Osteoblast (primary cell): Measurements from ENCODE around the gene RPL10. TPM values are rescaled to one million over a fixed set of nuclear protein-coding genes. Genes with fewer than 3 reads are reported as not detected.

ENCODE experiments used
- DNase-seq: peaks from one replicate; pipeline ENCODE4 v3.0.0; 2011; ENCODE audit warnings: low spot score, mixed read lengths; ENCODE audit not compliant: insufficient read length; ENCODE audit errors: missing footprints
- H2AFZ ChIP-seq: 2 replicates; pipeline ENCODE4 v1.6.0; 2011; ENCODE audit warnings: mild to moderate bottlenecking, low read length
- H3K27ac ChIP-seq: 2 replicates; pipeline ENCODE4 v1.5.1; 2011; ENCODE audit warnings: mild to moderate bottlenecking, low read depth, low read length, moderate library complexity
- H3K27me3 ChIP-seq: 2 replicates; pipeline ENCODE4 v1.6.0; 2012; ENCODE audit warnings: mild to moderate bottlenecking, control low read depth, inconsistent platforms, low read length, moderate library complexity; ENCODE audit not compliant: insufficient read depth
- H3K36me3 ChIP-seq: 2 replicates; pipeline ENCODE4 v1.5.1; 2011; ENCODE audit warnings: mild to moderate bottlenecking, low read length, control low read depth, moderate library complexity; ENCODE audit not compliant: insufficient read depth
- H3K4me1 ChIP-seq: 2 replicates; pipeline ENCODE4 v1.5.1; 2011; ENCODE audit warnings: mild to moderate bottlenecking, low read length, control low read depth, moderate library complexity; ENCODE audit not compliant: insufficient read depth
- H3K4me2 ChIP-seq: 2 replicates; pipeline ENCODE4 v1.6.0; 2011; ENCODE audit warnings: mild to moderate bottlenecking, low read length; ENCODE audit not compliant: insufficient read depth
- H3K4me3 ChIP-seq: fragments of 200-600 bp; sonication (generic); 3 replicates; pipeline ENCODE4 v1.5.1; 2012; ENCODE audit warnings: mild to moderate bottlenecking, low read length, inconsistent platforms; ENCODE audit not compliant: insufficient read depth
- H3K79me2 ChIP-seq: 2 replicates; pipeline ENCODE4 v1.6.0; 2012; ENCODE audit warnings: mild to moderate bottlenecking, low read length, control low read depth, inconsistent platforms; ENCODE audit not compliant: insufficient read depth
- H3K9me3 ChIP-seq: 2 replicates; pipeline ENCODE4 v1.5.1; 2011; ENCODE audit warnings: low read depth, low read length, control low read depth
- H4K20me1 ChIP-seq: 2 replicates; pipeline ENCODE4 v1.6.0; 2012; ENCODE audit warnings: mild to moderate bottlenecking, low read length, control low read depth; ENCODE audit not compliant: insufficient read depth
- total RNA-seq: library from RNA; depleted of rRNA; stranded (reverse); fragments of >200 nt; gene quantifications from 2 replicates; pipeline ENCODE4 v1.2.3, GENCODE V29; 2012
- TF ChIP-seq, protein P1 (sequence below): IDR thresholded peaks from 2 replicates; pipeline ENCODE4 v1.5.1; 2011; ENCODE audit warnings: mild to moderate bottlenecking, low read depth, low read length, moderate library complexity; ENCODE audit errors: extremely low read depth

RPL10 gene
- total RNA-seq, 1 donor, result 2,517 TPM

- TF ChIP-seq, protein P1, sequence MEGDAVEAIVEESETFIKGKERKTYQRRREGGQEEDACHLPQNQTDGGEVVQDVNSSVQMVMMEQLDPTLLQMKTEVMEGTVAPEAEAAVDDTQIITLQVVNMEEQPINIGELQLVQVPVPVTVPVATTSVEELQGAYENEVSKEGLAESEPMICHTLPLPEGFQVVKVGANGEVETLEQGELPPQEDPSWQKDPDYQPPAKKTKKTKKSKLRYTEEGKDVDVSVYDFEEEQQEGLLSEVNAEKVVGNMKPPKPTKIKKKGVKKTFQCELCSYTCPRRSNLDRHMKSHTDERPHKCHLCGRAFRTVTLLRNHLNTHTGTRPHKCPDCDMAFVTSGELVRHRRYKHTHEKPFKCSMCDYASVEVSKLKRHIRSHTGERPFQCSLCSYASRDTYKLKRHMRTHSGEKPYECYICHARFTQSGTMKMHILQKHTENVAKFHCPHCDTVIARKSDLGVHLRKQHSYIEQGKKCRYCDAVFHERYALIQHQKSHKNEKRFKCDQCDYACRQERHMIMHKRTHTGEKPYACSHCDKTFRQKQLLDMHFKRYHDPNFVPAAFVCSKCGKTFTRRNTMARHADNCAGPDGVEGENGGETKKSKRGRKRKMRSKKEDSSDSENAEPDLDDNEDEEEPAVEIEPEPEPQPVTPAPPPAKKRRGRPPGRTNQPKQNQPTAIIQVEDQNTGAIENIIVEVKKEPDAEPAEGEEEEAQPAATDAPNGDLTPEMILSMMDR, result no peak
- peak; percentile 99 for DNase-seq
- Histone ChIP-seq H3K27ac (peak within 1 kb of the TSS; percentile 66), H3K9me3 (no peaks in the 10 kb centered on the region), H4K20me1 (peaks cover 28% of the 10 kb centered on the region), H3K4me3 (peak within 1 kb of the TSS; percentile 76), H2AFZ (peak within 1 kb of the TSS; percentile 22), H3K27me3 (no peaks in the 10 kb centered on the region), H3K36me3 (peaks cover 50% of the 10 kb centered on the region), H3K4me2 (peak within 1 kb of the TSS; percentile 76), H3K4me1 (peaks cover 10% of the 10 kb centered on the region), H3K79me2 (peaks cover 62% of the 10 kb centered on the region)
These were observed 46.0 kb downstream of the RPL10 start, which contains the start of gene FAM50A for GRCh38 chrX:154443992-154444754. Gene FAM50A (plus strand): TSS chrX:154444141. CDS start chrX:154444236, 95 bp downstream.

- Histone ChIP-seq H3K27me3 (no peaks in the 10 kb centered on the region), H3K4me3 (peak overlapping the region; percentile 76), H3K9me3 (no peaks in the 10 kb centered on the region), H3K4me2 (peak overlapping the region; percentile 76), H3K27ac (peak overlapping the region; percentile 66), H3K79me2 (peaks cover 56% of the 10 kb centered on the region), H3K4me1 (peaks cover 10% of the 10 kb centered on the region), H4K20me1 (peaks cover 24% of the 10 kb centered on the region), H2AFZ (no peak overlapping the region), H3K36me3 (peaks cover 53% of the 10 kb centered on the region)
- TF ChIP-seq, protein P1, result no peak
- peak; percentile 89 for DNase-seq
These were observed 46.6 kb downstream of the RPL10 start for GRCh38 chrX:154444755-154445246.

DNA sequence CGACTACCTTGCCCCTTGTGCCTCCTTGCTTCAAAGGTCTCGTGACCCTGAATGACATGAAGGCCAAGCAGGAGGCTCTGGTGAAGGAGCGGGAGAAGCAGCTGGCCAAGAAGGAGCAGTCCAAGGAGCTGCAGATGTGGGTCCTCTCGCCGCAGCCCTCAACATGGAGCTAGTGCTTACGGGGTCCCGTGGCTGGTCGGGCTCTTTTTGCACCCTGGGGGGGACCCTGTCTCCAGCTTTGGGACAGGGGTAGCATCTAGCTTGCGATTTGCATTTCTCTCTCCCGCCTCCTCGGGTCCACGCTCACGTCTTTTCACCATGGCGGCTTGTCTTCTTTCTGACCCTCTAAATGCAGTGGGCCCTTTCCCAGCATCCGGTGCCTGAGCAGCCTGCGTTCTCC lies 47.6 kb downstream of the RPL10 start:
- H3K27ac ChIP-seq, result no peak overlapping the region
- H3K4me2 ChIP-seq, result no peak overlapping the region
- H3K4me3 ChIP-seq, result no peak overlapping the region
- TF ChIP-seq, protein P1, result no peak
- H3K4me1 ChIP-seq, result peaks cover 10% of the 10 kb centered on the region
- no peak for DNase-seq
- H3K9me3 ChIP-seq, result no peaks in the 10 kb centered on the region
- peaks cover 50% of the 10 kb centered on the region for H3K36me3 ChIP-seq
- H3K27me3 ChIP-seq, result no peaks in the 10 kb centered on the region
- peaks cover 17% of the 10 kb centered on the region for H4K20me1 ChIP-seq
- H3K79me2 ChIP-seq, result peaks cover 46% of the 10 kb centered on the region
- H2AFZ ChIP-seq, result no peak overlapping the region

GRCh38 chrX:154446430-154446829 lies 48.3 kb downstream of the RPL10 start:
- H3K27me3 ChIP-seq, result no peaks in the 10 kb centered on the region
- H3K27ac ChIP-seq, result no peak overlapping the region
- peaks cover 43% of the 10 kb centered on the region for H3K79me2 ChIP-seq
- H2AFZ ChIP-seq, result no peak overlapping the region
- peaks cover 10% of the 10 kb centered on the region for H3K4me1 ChIP-seq
- no peak overlapping the region for H3K4me2 ChIP-seq
- no peak overlapping the region for H3K4me3 ChIP-seq
- peaks cover 47% of the 10 kb centered on the region for H3K36me3 ChIP-seq
- H3K9me3 ChIP-seq, result no peaks in the 10 kb centered on the region
- H4K20me1 ChIP-seq, result peaks cover 15% of the 10 kb centered on the region
- TF ChIP-seq, protein P1, result no peak
- no peak for DNase-seq
